ENCODE measurements around the gene VSIG2.
A peak's percentile ranks its signal among the peaks of the same experiment; 100 is the strongest.

Gene VSIG2, protein sequence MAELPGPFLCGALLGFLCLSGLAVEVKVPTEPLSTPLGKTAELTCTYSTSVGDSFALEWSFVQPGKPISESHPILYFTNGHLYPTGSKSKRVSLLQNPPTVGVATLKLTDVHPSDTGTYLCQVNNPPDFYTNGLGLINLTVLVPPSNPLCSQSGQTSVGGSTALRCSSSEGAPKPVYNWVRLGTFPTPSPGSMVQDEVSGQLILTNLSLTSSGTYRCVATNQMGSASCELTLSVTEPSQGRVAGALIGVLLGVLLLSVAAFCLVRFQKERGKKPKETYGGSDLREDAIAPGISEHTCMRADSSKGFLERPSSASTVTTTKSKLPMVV

DNA sequence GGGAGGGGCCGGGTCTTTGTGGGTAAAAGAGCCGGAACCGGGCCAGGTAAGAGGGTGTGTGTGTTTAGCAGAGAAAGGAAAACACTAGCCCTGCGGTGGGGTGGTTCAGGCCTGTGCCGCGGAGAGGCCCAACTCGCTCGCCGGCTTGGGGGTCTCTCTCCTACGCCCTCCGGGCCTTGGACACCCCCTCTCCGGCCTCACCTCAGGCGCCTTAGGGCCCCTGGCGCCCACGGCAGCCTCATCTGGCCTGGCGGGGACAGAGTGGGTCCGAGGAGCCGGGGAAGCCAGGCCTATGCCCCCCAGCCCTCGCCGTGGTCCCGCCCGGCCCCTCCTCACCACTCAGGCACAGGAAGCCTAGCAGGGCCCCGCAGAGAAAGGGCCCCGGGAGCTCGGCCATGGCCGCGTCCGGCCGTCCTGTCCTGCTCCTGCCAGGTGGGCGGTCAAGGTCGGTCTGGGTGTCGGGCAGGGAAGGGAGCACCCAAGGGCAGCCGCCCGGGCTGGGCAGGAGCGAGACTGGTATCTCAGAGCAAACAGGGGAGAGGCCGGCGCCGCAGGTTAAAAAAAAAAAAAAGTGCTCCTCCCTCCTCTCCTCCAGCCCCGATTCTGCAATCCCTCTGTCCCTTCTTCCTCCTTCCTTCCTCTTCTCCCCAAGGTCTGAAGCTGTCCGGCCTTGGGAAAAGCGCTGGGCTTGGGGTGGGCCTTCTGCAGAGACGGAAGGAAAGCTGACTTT, at the start of gene VSIG2:
TSS of gene VSIG2 (minus strand) at position 515 of the 730 bp plus-strand sequence. CDS start at position 397, 118 bp downstream.
- no peak for DNase-seq

DNA sequence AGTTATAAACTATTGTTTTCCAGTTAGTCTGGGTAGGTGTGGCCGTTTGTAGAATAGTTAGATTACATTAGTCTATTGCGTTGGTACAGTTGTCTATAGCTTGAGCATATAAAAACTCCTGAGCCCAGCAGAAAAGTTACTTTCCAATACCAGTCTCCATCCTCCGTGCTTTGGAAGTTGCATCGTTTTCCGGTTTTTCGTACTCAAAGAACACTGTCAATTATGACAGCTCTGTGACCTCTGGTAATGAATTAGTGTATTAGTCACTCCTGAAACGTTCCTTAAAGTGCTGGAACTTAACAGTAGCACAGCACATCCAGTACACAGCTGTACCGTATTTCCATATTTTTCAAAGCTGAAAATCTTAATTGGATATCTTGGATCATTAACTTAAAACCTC, 49.0 kb upstream of the VSIG2 start:
- peak; percentile 2 for DNase-seq

DNA sequence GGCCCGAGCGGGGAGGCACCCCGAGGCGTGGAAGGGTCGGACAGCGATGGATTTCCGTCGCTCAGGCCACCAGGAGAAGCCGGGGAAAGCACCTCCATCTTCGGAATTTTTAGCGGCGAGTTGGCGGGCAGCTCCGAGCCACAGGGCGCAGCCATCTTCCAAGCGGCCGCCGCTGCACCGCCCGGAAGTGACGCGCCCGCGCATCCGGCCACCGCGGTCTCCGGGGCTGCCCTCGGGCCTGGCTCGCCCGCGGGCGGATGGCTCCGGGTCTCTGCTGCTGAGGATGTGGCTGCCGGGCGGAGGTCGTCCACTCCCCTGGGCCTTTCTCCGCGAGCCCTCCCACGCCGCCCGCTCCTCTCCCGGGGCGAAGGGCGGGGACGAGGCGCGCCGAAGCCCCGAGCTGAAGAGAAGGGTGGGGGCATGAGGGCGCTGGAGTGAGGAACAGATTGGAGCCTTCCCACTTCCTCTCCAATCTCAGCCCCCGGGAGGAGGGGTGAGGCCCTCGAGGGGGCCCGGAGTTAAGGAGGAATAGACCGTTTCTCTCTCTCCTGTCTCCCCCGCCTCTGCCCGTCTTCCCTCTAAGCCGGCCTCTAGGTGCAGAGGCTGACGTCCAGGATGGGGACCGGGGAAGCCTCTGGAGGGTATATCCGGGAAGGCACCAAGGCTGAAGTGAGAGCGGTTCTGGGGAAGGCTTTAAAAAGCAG, 48.3 kb upstream of the VSIG2 start, which contains the start of gene MSANTD2:
TSS of gene MSANTD2 (minus strand) at position 181 of the 704 bp plus-strand sequence. CDS start at position 155, 26 bp downstream.
- DNase-seq: peak; percentile 57

DNA sequence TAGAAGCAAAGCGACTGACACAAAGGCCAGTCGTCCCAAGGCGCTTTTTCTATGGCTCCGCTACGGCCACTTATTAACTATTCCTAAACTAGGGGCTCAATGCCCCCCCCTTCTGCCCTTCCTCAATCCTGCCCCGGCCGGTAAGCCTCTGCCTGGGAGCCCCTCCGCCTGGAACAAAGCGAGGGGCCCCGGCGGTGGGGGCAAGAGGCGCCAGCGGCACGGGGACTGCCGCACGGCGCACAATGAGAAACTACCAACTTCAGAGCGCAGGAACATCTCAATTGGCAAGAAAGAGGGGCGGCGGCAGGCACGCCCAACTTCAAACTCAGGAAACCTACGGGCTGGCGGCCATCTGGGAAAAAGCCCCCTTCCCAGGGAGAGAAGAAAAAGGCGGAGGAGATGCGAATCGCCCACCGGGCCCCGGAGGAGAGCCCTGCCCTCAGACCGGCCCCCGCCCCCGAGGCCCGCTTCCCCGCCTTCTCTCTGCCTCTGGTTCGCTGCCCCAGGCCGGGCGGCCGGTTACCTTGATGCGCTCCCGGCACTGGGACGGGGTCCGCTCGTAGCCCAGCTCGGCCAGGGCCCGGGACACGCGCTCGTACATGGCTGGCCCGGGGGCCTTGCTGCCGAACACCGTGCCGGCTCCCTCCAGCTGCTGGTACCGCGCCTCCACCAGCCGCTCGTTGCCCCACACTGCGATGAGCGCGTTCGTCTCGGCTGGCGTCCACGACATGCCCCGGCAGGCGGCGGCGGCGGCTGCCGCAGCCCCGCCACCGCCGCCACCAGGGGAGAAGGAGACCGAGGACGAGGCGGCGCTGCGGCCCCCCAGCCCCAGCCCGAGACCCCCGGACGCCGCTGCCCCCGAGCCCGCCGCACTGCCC, 47.5 kb upstream of the VSIG2 start:
- DNase-seq: no peak

DNA sequence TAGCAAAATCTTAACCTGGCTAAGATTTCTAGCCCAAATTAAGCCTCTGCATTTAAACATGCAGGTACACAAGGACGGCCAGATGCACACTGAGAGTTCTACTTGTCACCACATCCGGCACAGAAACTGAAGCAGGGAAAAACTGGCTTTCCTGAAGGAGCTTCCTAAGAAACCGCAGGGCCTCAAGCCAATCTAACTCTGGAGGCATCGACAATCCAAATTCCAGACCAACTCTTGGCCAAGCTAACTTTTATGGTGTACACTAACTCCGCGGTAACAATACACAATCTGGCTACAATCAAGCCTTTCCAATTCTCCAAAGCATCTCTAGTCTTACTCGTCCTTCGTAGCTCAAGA, 46.9 kb upstream of the VSIG2 start:
- no peak for DNase-seq

DNA sequence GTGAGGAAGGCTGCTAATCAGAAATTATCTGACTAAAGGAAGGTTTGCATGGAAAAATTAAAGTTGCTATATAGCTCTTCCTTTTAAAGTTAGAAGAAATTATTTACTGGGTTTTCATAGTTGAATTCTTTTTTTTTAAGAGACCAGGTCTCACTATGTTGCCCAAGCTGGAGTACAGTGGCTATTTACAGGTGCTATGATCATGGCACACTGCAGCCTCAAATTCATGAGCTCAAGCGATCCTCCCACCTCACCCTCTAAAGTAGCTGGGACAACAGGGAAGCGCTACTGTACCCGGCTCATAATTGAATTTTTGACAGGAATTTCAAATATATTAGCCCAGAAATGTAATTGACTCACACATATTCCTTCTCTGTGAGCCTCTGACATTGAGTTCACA, 44.3 kb upstream of the VSIG2 start:
- DNase-seq: no peak

DNA sequence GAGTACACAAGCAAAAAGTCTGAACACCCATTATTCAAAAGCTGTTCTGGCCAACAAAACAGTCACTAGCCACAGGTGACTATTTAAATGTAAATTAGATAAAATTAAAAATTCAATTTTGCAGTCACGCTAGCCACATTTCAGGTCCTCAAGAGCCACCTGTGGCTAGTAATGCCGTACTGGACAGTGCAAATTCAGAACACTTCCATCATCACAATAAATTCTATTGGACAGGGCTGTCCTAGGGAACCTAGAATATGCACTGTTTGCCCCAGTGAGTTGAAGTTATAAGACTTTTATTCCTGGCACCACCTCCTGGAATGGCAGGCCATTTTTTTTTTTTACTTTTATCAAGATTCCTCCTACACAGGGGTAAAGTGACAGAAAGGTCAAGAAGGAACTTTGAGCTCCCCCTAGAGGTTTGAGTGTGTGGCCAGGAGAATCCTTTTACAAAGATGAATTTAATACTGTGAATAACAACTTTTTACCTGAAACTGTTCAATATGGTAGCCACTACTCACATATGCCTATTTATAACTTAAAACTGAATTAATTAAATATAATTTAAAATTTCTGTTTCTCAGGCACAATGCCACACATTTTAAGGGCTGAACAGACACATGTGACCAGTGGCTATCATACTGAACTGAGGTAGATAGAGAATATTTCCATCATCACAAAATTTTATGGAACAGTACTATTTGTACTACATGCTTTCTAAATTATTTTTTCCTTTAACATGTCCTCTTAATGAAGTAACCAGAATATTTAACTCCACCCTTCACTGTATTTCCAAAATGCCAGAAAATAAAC, 41.6 kb upstream of the VSIG2 start:
- peak; percentile 62 for DNase-seq

DNA sequence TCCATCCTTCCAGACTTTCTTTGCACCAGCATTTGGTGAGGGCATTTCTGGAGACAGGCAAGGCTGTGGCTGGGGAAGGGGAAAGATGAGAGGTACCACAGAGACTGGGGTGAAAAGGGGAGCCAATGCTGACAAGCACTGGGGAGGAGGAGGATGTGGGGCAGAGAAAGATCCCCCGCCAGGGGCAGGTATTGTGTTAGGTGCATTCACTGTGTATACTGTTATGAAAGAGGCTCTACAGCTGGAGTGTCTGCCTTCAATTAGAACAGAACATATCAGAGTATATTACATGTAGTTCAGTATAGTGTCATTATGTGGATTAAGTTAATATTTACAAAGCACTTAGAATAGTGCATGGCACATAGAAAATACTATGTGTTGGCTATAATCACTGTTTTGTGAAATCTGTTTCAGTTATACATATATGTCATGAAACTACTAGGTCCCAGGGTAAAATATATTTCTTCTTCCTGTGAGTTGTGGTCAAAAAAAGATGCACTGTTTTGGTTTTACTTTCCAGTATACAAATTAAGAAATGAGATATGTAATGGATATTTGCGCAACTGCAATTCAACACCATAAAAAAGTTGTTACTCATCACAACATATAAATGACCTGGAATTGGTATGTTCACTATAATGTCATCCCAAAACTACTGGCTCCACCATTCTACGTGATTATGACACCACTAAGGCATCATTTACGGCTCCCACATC, 39.7 kb upstream of the VSIG2 start:
- peak; percentile 55 for DNase-seq

DNA sequence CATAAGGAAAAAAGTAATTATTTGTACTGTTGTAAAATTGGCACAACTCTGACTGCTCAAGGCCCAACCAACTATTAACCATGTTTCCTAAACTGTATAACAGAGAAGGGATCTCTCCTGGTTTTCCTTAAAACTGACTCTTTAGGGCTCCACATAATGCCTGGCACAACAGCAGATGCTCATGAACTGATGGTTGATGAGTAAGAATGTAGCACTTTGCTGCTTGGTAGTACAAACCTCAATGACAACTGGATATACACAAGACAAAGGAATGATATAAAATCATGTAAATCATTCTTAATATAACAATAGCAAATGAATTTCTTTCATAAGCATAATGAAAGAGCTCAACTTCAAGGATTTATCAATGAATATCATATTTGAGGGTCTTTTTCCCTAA, 36.5 kb upstream of the VSIG2 start:
- no peak for DNase-seq

DNA sequence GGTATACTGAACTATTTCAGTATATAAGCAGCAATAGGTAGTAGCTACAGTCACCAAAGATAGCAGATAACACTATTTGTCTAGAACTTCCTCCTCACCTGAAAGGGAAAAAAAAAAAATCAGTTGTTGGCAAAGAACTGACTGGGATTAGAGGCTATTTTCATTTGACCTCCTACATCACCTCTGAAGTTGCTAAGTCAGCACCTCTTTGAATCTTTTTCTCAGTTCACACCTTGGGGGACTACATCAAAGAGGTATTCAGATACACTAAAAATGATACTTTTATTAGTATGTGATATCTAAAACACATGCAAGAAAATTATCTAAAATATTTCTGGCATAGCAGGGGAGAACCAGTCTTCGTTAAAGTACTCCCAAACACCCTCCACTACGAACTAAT, 32.0 kb upstream of the VSIG2 start:
- DNase-seq: no peak

DNA sequence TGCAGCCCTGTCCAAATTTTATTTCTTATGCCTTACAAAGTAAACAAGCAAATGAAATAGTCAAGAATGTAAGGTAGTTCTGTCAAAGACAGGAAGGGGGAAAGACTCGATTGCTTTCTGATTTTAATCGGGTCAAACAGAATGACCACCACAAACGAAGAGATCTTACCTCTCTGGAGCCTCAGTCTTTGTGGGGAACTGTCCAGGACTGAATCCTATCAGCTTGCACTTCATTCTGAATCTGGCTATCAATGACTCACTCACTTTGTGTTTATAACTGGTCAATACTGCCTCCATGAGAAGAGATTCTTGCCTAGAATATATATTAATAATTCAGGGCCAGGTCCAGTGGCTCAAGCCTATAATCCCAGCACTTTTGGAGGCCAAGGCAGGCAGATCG, 30.9 kb upstream of the VSIG2 start:
- DNase-seq: no peak

DNA sequence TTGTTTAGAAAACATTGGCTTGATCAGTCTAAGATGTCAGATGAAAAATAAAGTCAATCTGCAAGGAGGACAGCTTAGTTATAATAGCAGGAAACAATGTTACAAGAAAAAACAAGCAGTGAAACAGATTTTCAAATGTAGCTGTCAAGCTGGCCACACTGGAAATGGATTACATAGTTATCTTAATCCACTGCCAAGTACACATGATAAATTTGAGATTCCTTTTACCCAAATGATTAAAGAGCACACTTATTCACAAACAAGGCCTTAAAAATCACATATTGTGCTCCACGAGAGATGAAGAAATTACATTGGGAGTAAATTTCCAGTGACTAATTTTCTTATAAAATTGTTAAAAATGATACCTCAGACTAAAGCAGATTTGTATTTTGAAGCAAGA, 27.5 kb upstream of the VSIG2 start:
- no peak for DNase-seq

DNA sequence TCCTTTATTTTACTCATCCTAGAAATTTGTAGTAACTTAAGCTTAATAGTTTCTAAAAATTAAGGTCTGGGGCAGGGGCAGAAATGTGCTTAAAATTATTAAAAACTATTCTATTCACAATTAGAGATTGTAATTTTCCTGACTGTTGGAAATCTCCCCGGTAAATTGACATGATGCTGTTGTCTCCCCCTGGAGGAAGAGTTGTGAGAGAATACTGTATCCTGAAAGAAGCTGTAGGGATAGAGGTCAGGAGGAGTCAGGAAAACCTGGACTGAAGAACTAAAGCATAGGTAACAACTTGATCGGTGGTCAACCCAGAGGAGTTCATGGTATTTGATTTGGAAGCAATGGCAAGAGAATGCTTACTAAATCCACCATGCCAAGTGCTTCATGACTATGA, 26.2 kb upstream of the VSIG2 start:
- DNase-seq: no peak

DNA sequence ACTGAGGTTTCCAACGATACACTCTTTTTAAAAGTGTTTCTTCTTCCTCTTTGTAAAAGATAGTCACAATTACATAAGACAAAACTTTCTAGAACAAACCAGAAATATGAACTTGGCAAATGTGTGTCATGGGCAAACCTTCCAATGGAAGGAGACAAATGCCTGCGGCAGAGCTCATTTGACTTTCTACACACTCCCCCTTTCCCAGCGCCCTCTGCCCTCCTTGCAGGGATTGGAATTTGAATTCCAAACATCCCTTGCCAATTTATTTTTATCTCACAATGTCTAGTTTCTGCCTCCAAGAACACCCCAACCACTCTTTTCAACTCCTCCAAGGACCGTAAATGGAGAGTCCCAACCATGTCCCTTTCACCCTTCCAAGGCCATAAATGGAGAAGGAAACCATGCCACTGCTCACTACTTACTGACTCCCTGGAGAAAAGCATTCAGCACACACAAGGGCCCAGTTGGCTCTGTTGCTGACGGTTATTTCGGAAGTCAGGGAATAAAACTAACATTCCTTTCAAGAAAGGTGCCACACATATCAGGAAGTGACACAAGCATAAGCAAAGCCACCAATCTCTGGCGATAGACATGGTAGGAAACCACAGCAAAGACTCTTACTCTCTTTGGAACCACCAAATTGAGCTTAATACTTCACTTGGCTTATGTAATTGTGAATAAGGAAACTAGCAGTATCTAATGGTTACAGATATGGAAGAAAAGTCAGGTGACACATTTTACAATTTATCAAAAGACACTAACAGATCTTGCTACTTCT, 25.0 kb upstream of the VSIG2 start:
- DNase-seq: peak; percentile 28

DNA sequence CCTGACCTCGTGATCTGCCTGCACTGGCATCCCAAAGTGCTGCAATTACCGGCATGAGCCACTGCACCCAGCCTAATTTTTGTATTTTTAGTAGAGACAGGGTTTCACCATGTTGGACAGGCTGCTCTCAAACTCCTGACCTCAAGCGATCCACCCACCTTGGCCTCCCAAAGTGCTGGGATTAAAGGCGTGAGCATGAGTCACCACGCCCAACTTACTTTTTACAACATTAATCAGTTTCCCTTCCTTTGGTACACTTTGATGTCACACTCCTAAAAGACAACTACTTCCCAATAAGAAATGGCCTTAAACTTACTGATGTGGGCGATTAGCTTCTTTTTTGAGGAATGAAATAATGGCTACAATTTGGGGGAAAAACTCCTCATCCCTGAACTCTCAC, 18.9 kb upstream of the VSIG2 start:
- peak; percentile 15 for DNase-seq

DNA sequence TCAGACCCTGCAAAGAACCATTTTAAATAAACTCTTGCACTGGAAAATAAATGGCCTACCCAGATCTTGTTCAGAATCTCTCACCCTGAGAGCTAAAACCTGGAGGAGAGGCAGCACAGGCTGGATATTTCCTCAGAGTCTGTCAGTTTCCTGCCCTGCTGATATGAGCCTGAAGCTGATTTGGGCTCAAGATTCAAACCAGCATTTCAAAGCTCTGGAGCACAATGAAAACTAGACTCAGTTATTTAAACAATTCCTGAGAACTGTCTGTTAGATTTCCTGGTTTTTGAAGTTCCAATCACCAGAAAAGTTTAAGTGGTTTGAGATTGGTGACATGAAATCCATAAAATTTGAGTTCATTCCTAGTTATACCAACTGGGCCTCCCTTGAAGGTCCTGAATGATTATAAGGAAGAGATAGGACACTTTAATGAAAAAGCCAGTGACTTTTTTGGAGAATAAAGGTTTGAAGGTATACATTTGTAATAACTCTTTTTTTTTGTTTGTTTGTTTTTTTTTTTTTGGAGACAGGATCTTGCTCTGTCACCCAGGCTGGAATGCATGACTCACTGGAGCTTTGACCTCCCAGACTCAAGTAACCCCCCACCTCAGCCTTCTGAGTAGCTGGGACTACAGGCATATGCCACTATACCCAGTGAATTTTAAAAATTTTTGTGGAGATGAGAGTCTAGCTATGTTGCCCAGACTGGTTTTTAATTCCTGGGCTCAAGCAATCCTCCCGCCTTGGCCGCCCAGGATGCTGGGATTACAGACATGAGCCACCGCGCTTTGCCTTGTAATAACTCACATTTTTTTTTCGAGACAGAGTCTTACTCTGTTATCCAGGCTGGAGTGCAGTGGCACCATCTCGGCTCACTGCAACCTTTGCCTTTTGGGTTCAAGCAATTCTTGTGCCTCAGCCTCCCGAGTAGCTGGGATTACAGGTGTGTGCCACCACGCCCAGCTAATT, 18.0 kb upstream of the VSIG2 start:
- DNase-seq: no peak

DNA sequence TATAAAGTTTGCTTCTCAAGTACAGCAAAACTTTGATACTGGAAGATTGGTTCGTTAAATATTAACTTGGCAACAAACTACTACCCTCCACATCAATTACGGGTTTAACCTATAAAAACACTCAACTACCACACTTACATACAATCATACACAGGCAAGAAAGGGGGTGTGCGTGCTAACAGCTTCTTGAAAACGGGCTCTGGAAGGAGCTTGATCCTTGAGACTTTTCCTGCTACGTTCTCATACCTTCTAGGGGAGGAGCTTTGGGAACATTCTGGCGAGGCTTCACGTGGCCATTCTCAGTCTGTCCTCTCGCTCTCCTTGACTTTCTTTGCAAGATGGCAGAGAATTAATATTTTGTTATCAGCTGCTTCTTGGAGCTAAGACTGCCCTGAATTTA, 16.9 kb upstream of the VSIG2 start:
- DNase-seq: no peak

DNA sequence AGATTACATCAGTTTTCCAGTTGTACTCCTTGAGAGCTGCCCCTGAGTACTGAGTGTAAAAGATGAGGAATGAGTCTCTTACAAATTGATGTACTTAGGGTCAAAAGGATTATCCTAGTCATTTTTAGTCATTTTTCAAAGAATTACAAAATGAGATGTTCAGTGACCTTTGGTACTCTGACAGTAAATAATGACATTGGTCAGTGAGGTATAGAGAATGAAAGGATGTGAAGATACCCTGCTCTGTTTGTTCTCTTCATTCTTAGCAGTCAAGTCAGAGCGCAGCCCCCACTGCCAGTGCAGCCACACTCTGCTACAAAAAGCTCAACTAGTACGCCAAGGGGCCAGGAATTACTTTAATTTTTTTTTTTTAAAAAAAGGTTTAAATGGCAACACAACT, 14.1 kb upstream of the VSIG2 start:
- DNase-seq: no peak
